Measurements from ENCODE around the gene B3GAT3. TPM values are rescaled to one million over a fixed set of nuclear protein-coding genes. Genes with fewer than 3 reads are reported as not detected.
A peak's percentile ranks its signal among the peaks of the same experiment; 100 is the strongest.

B3GAT3 gene
- total and polyA plus RNA-seq, 10 of the 15 experiments (the other 5 are each of a cell fraction or from before 2014, with no cell fraction given) = 0.31 to 52.7 (median 29.8) TPM

GRCh38 chr11:62654297-62654696, 32.5 kb upstream of the B3GAT3 start:
- H3K79me2 ChIP-seq (ENCODE audit: control insufficient read depth, insufficient read depth, low read length) = peaks cover 23% of the 10 kb centered on the region
- ChIA-PET CTCF (interaction anchor here (0.6 to 1.2 kb wide), 5 partner anchors 11 to 1175 kb away, joined by 3 to 4 read pairs (median 3); partner anchors contain the start of genes C11orf98 and CSKMT), SMC1A (ENCODE audit: uncharacterized antibody, unreplicated experiment) (interaction anchor here (1.3 to 5.0 kb wide), 6 partner anchors 9 to 62 kb away, joined by 3 to 41 read pairs (median 6); partner anchors contain the start of genes C11orf98, CSKMT, GANAB and LBHD1), RAD21 (ENCODE audit: unreplicated experiment) (interaction anchor here (1.7 kb wide), 1 partner anchor 11 kb away, joined by 10 read pairs; the partner anchor contains the start of genes C11orf98 and CSKMT), POLR2A (interaction anchor here (0.6 to 14.6 kb wide), 7 partner anchors 10 to 1585 kb away, joined by 3 to 295 read pairs (median 5); partner anchors contain the start of genes C11orf98, CSKMT, LBHD1 and UQCC3)
- no peak for ATAC-seq
- no peaks in the 10 kb centered on the region for H3K9me3 ChIP-seq (replicated peaks; ENCODE audit: control insufficient read depth, insufficient read depth, low read length)
- H3K27ac ChIP-seq (ENCODE audit: control insufficient read depth, insufficient read depth) = no peak overlapping the region
- no peak for FAIRE-seq
- DNase-seq (ENCODE audit: low read depth, low spot score) = no peak
- no peak for TF ChIP-seq SPI1 (IDR thresholded peaks at IDR 0.05; ENCODE audit: borderline replicate concordance, insufficient read depth, low read depth, low read length)
- TF ChIP-seq, protein P1, sequence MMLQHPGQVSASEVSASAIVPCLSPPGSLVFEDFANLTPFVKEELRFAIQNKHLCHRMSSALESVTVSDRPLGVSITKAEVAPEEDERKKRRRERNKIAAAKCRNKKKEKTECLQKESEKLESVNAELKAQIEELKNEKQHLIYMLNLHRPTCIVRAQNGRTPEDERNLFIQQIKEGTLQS (IDR thresholded peaks at IDR 0.05; ENCODE audit: borderline replicate concordance, extremely low read depth, low read depth, low read length) = no peak
- in situ Hi-C loops (cut with MboI) = no loop called here
- no peaks in the 10 kb centered on the region; the same call in 1 of the 2 replicates for H4K20me1 ChIP-seq (ENCODE audit: control insufficient read depth, insufficient read depth)
- peak overlapping the region; percentile 82 for H2AFZ ChIP-seq (ENCODE audit: control insufficient read depth, low read depth, low read length)
- no peak overlapping the region for H3K9ac ChIP-seq (ENCODE audit: control insufficient read depth, insufficient read depth, low read length)
- 46% methylated on average over 11 of the region's 11 CpGs for WGBS (ENCODE audit: insufficient coverage, insufficient replicate concordance, low lambda C conversion rate, missing lambda C conversion rate)
- no peak overlapping the region for H3K4me3 ChIP-seq
- H3K27me3 ChIP-seq (replicated peaks in 1 of 2; ENCODE audit: control insufficient read depth in 2 of 2, insufficient read depth in 2 of 2, low read length in 1 of 2) = no peaks in the 10 kb centered on the region
- intact Hi-C loops (cut with micrococcal nuclease; ENCODE audit: unreplicated experiment) = no loop called here
- peaks cover under 1 to 4% of the 10 kb centered on the region in 2 experiments; a peak in 1 of 4 replicates for H3K36me3 ChIP-seq (ENCODE audit: control insufficient read depth in 2 of 2, insufficient read depth in 2 of 2, low read length in 1 of 2)
- H3K4me2 ChIP-seq (ENCODE audit: control insufficient read depth, insufficient read depth) = peak overlapping the region; percentile 68
- no TSS peak for BruUV-seq (replicated peaks)
- H3K4me1 ChIP-seq (ENCODE audit: control insufficient read depth, insufficient read depth, low read length) = peaks cover 6% of the 10 kb centered on the region
